Neural cell (in vitro differentiated cells): ENCODE data around the gene NDUFB8. TPM values are rescaled to one million over a fixed set of nuclear protein-coding genes. Genes with fewer than 3 reads are reported as not detected.

Experiments used
- H2AFZ ChIP-seq: fragments of 200-600, 300-800 bp; sonication (generic), shearing (Covaris generic); 2 replicates; pipeline ENCODE4 v1.6.0; 2014; ENCODE audit warnings: low read depth, mild to moderate bottlenecking, antibody characterized with exemption, low read length, moderate library complexity
- H3F3A ChIP-seq: fragments of 200-600 bp; shearing (Covaris generic); 2 replicates; pipeline ENCODE4 v1.6.1; 2016; ENCODE audit warnings: mild to moderate bottlenecking, moderate library complexity, mixed read lengths, antibody characterized with exemption, low read length; ENCODE audit not compliant: insufficient read depth, poor library complexity, severe bottlenecking
- H3K27ac ChIP-seq: fragments of 200-600, 300-800 bp; sonication (generic), shearing (Covaris generic); 2 replicates; pipeline ENCODE4 v1.5.1; 2014; ENCODE audit warnings: mild to moderate bottlenecking, low read length, moderate library complexity
- H3K27me3 ChIP-seq: fragments of 300-800, 200-600 bp; sonication (generic), shearing (Covaris generic); 2 replicates; pipeline ENCODE4 v1.6.0; 2014; ENCODE audit warnings: mild to moderate bottlenecking, low read depth, low read length, moderate library complexity; ENCODE audit not compliant: insufficient read depth
- H3K36me3 ChIP-seq: fragments of 300-800, 200-600 bp; sonication (generic), shearing (Covaris generic); 2 replicates; pipeline ENCODE4 v1.5.1; 2014; ENCODE audit warnings: mild to moderate bottlenecking, antibody characterized with exemption, low read length, moderate library complexity; ENCODE audit not compliant: insufficient read depth
- H3K4me2 ChIP-seq: fragments of 300-800, 200-600 bp; sonication (generic), shearing (Covaris generic); 2 replicates; pipeline ENCODE4 v1.6.0; 2014; ENCODE audit warnings: mild to moderate bottlenecking, low read length
- H3K4me3 ChIP-seq: fragments of 300-800, 200-600 bp; sonication (generic), shearing (Covaris generic); 2 replicates; pipeline ENCODE4 v1.5.1; 2014; ENCODE audit warnings: mild to moderate bottlenecking, low read length, moderate library complexity
- H3K79me2 ChIP-seq: fragments of 200-600 bp; shearing (Covaris generic); replicated peaks from 2 replicates; pipeline ENCODE4 v1.6.0; 2014; ENCODE audit warnings: mild to moderate bottlenecking, low read length, moderate library complexity; ENCODE audit not compliant: insufficient read depth
- H3K9ac ChIP-seq: fragments of 300-800, 200-600 bp; sonication (generic), shearing (Covaris generic); 2 replicates; pipeline ENCODE4 v1.6.1; 2016; ENCODE audit warnings: mild to moderate bottlenecking, low read length, mixed read lengths
- H3K9me2 ChIP-seq: fragments of 200-600 bp; shearing (Covaris generic); 2 replicates; pipeline ENCODE4 v1.6.1; 2016; ENCODE audit warnings: mild to moderate bottlenecking, low read length, mixed read lengths; ENCODE audit not compliant: insufficient read depth
- H3K9me3 ChIP-seq: fragments of 200-600, 300-800 bp; sonication (generic), shearing (Covaris generic); 2 replicates; pipeline ENCODE4 v1.6.1; 2016; ENCODE audit warnings: mild to moderate bottlenecking, mixed run types, low read length, moderate library complexity, mixed read lengths
- H4K20me1 ChIP-seq: fragments of 200-600 bp; shearing (Covaris generic); 2 replicates; pipeline ENCODE4 v1.6.1; 2016; ENCODE audit warnings: mild to moderate bottlenecking, mixed run types; ENCODE audit not compliant: insufficient read depth
- CTCF ChIP-seq: fragments of 450-650 bp; IDR thresholded peaks from 2 replicates; pipeline ENCODE4 v1.5.1; 2014; ENCODE audit warnings: antibody characterized with exemption, mild to moderate bottlenecking, moderate library complexity; ENCODE audit not compliant: poor library complexity, severe bottlenecking
- EP300 ChIP-seq: fragments of 450-650 bp; conservative IDR thresholded peaks from 2 replicates; pipeline ENCODE4 v1.6.1; 2014; ENCODE audit warnings: antibody characterized with exemption, mild to moderate bottlenecking, moderate library complexity; ENCODE audit not compliant: poor library complexity, severe bottlenecking
- EZH2 ChIP-seq: fragments of 200-600, 300-800 bp; shearing (Covaris generic), sonication (generic); IDR thresholded peaks from 2 replicates; pipeline ENCODE4 v1.6.1; 2014; ENCODE audit warnings: antibody characterized with exemption, low read length, borderline replicate concordance, mild to moderate bottlenecking; ENCODE audit not compliant: insufficient read depth, poor library complexity, severe bottlenecking
- MXI1 ChIP-seq: fragments of 450-650 bp; conservative IDR thresholded peaks from 2 replicates; pipeline ENCODE4 v1.6.1; 2014; ENCODE audit warnings: antibody characterized with exemption, mild to moderate bottlenecking; ENCODE audit not compliant: poor library complexity, severe bottlenecking
- POLR2AphosphoS5 ChIP-seq: IDR thresholded peaks from 2 replicates; pipeline ENCODE4 v1.6.1; 2012
- RAD21 ChIP-seq: fragments of 450-650 bp; conservative IDR thresholded peaks from 2 replicates; pipeline ENCODE4 v1.6.1; 2014; ENCODE audit warnings: antibody characterized with exemption, mild to moderate bottlenecking, moderate library complexity
- REST ChIP-seq: IDR thresholded peaks from 2 replicates; pipeline ENCODE4 v1.6.1; 2012; ENCODE audit warnings: borderline replicate concordance
- SMC3 ChIP-seq: fragments of 450-650 bp; conservative IDR thresholded peaks from 2 replicates; pipeline ENCODE4 v1.6.1; 2014; ENCODE audit warnings: antibody characterized with exemption, mild to moderate bottlenecking, moderate library complexity; ENCODE audit not compliant: poor library complexity
- TAF1 ChIP-seq: IDR thresholded peaks from 2 replicates; pipeline ENCODE4 v1.6.1; 2012; ENCODE audit warnings: low read depth
- polyA plus RNA-seq: library from polyadenylated mRNA; depleted of rRNA; stranded (reverse); fragments of >200 nt; gene quantifications from 2 replicates; pipeline ENCODE4 v1.2.3, GENCODE V29; 2014

The NDUFB8 gene
- polyA plus RNA-seq, 1 donor from 2014 or later: 407 TPM

- no peaks in the 10 kb centered on the region for H3K9me3 ChIP-seq
- no peak overlapping the region for H3K4me2 ChIP-seq
- peaks cover 69% of the 10 kb centered on the region for H3K27me3 ChIP-seq
- H3K27ac ChIP-seq: no peak overlapping the region
- no peak overlapping the region for H3K4me3 ChIP-seq
- no peaks in the 10 kb centered on the region for H4K20me1 ChIP-seq
- H3F3A ChIP-seq: no peaks in the 10 kb centered on the region
- no peaks in the 10 kb centered on the region for H3K79me2 ChIP-seq
- no peak overlapping the region for H2AFZ ChIP-seq
- TF ChIP-seq MXI1 (no peak), CTCF (no peak), POLR2AphosphoS5 (no peak), EZH2 (no peak), TAF1 (no peak), SMC3 (no peak), REST (no peak)
- no peaks in the 10 kb centered on the region for H3K9me2 ChIP-seq
- peaks cover under 1% of the 10 kb centered on the region for H3K36me3 ChIP-seq
- no peak overlapping the region for H3K9ac ChIP-seq
These were observed 50.6 kb downstream of the NDUFB8 start for GRCh38 chr10:100479037-100479436.

- no peaks in the 10 kb centered on the region for H3K9me3 ChIP-seq
- no peaks in the 10 kb centered on the region for H3K79me2 ChIP-seq
- TF ChIP-seq CTCF: no peak
- TF ChIP-seq RAD21: no peak
- TF ChIP-seq EZH2: no peak
- TF ChIP-seq SMC3: no peak
- TF ChIP-seq EP300: no peak
- no peak for TF ChIP-seq REST
- no peak for TF ChIP-seq TAF1
- TF ChIP-seq MXI1: no peak
- TF ChIP-seq POLR2AphosphoS5: no peak
- H3K4me2 ChIP-seq: no peak overlapping the region
- H3K9me2 ChIP-seq: no peaks in the 10 kb centered on the region
- no peak overlapping the region for H3K27ac ChIP-seq
- peaks cover 63% of the 10 kb centered on the region for H3K27me3 ChIP-seq
- no peak overlapping the region for H3K9ac ChIP-seq
- no peaks in the 10 kb centered on the region for H3F3A ChIP-seq
- H4K20me1 ChIP-seq: no peaks in the 10 kb centered on the region
- H3K36me3 ChIP-seq: no peaks in the 10 kb centered on the region
- no peak overlapping the region for H3K4me3 ChIP-seq
- no peak overlapping the region for H2AFZ ChIP-seq
These were observed 51.7 kb downstream of the NDUFB8 start for GRCh38 chr10:100477970-100478369.
